H9 (cell line): ENCODE data around the gene TM9SF1. TPM values are rescaled to one million over a fixed set of nuclear protein-coding genes. Genes with fewer than 3 reads are reported as not detected.

Experiments
- DNase-seq: peaks from one replicate; pipeline ENCODE4 v3.0.0-alpha.2; 2017
- H2AFZ ChIP-seq: one replicate; pipeline ENCODE4 v1.6.1; 2013; ENCODE audit warnings: mild to moderate bottlenecking, low read length, control low read depth, moderate library complexity
- H2AK5ac ChIP-seq: 2 replicates; pipeline ENCODE4 v1.6.1; 2013; ENCODE audit warnings: low read length, control low read depth, mixed read lengths; ENCODE audit not compliant: insufficient read length
- H2BK120ac ChIP-seq: one replicate; pipeline ENCODE4 v1.6.1; 2013; ENCODE audit warnings: low read depth, mild to moderate bottlenecking, low read length, control low read depth, inconsistent platforms; ENCODE audit not compliant: poor library complexity, severe bottlenecking
- H2BK12ac ChIP-seq: 2 replicates; pipeline ENCODE4 v1.6.1; 2013; ENCODE audit warnings: low read length, control low read depth, mixed read lengths, low read depth; ENCODE audit not compliant: insufficient read length
- H2BK15ac ChIP-seq: 2 replicates; pipeline ENCODE4 v1.6.1; 2013; ENCODE audit warnings: low read depth, low read length, control low read depth
- H2BK20ac ChIP-seq: one replicate; pipeline ENCODE4 v1.6.1; 2013; ENCODE audit warnings: low read depth, mild to moderate bottlenecking, low read length, control low read depth, inconsistent platforms; ENCODE audit not compliant: poor library complexity, severe bottlenecking
- H2BK5ac ChIP-seq: 2 replicates; pipeline ENCODE4 v1.6.1; 2013; ENCODE audit warnings: low read length, control low read depth, mixed read lengths; ENCODE audit not compliant: insufficient read length
- H3K14ac ChIP-seq: 2 replicates; pipeline ENCODE4 v1.6.1; 2013; ENCODE audit warnings: low read length, control low read depth; ENCODE audit not compliant: insufficient read depth
- H3K18ac ChIP-seq: 2 replicates; pipeline ENCODE4 v1.6.1; 2013; ENCODE audit warnings: low read depth, mild to moderate bottlenecking, mixed read lengths, low read length, control low read depth; ENCODE audit not compliant: insufficient read length
- H3K23ac ChIP-seq: 2 replicates; pipeline ENCODE4 v1.6.1; 2013; ENCODE audit warnings: low read length, control low read depth, mixed read lengths, low read depth; ENCODE audit not compliant: insufficient read length
- H3K23me2 ChIP-seq: 2 replicates; pipeline ENCODE4 v1.6.1; 2013; ENCODE audit warnings: low read depth, mild to moderate bottlenecking, mixed read lengths, low read length, control low read depth; ENCODE audit not compliant: insufficient read length, poor library complexity, severe bottlenecking
- H3K27ac ChIP-seq: 2 replicates; pipeline ENCODE4 v1.5.1; 2013; ENCODE audit warnings: low read length, control low read depth, mixed read lengths, low read depth; ENCODE audit not compliant: insufficient read length
- H3K27me3 ChIP-seq: 2 replicates; pipeline ENCODE4 v1.6.1; 2013; ENCODE audit warnings: low read length, control low read depth, inconsistent platforms; ENCODE audit not compliant: insufficient read depth
- H3K4ac ChIP-seq: 2 replicates; pipeline ENCODE4 v1.6.1; 2013; ENCODE audit warnings: low read depth, mild to moderate bottlenecking, control low read depth, inconsistent platforms, low read length, moderate library complexity
- H3K4me1 ChIP-seq: 2 replicates; pipeline ENCODE4 v1.6.1; 2013; ENCODE audit warnings: low read length, control low read depth, inconsistent platforms; ENCODE audit not compliant: insufficient read depth
- H3K4me2 ChIP-seq: 2 replicates; pipeline ENCODE4 v1.6.1; 2013; ENCODE audit warnings: low read length, control low read depth, mixed read lengths; ENCODE audit not compliant: insufficient read length, insufficient read depth
- H3K56ac ChIP-seq: 2 replicates; pipeline ENCODE4 v1.6.1; 2013; ENCODE audit warnings: low read depth, mild to moderate bottlenecking, mixed read lengths, low read length, control low read depth; ENCODE audit not compliant: insufficient read length
- H3K79me1 ChIP-seq: 2 replicates; pipeline ENCODE4 v1.6.1; 2013; ENCODE audit warnings: low read depth, mild to moderate bottlenecking, moderate library complexity, low read length, control low read depth, inconsistent platforms; ENCODE audit not compliant: insufficient read depth, poor library complexity, severe bottlenecking
- H3K79me2 ChIP-seq: 2 replicates; pipeline ENCODE4 v1.6.1; 2013; ENCODE audit warnings: low read length, control low read depth, inconsistent platforms; ENCODE audit not compliant: insufficient read depth
- H3K9ac ChIP-seq: 2 replicates; pipeline ENCODE4 v1.6.1; 2013; ENCODE audit warnings: low read length, control low read depth, mixed read lengths; ENCODE audit not compliant: insufficient read length; ENCODE audit errors: extremely low read depth
- H3K9me3 ChIP-seq: one replicate; pipeline ENCODE4 v1.6.1; 2013; ENCODE audit warnings: low read depth, low read length, inconsistent platforms; ENCODE audit not compliant: control insufficient read depth
- H3T11ph ChIP-seq: one replicate; pipeline ENCODE4 v1.6.1; 2013; ENCODE audit warnings: mild to moderate bottlenecking, low read length, control low read depth, inconsistent platforms
- H4K20me1 ChIP-seq: one replicate; pipeline ENCODE4 v1.6.1; 2013; ENCODE audit not compliant: control insufficient read depth, insufficient read length, insufficient read depth
- H4K5ac ChIP-seq: 2 replicates; pipeline ENCODE4 v1.6.1; 2013; ENCODE audit warnings: low read depth, mild to moderate bottlenecking, mixed read lengths, low read length, control low read depth; ENCODE audit not compliant: insufficient read length
- H4K8ac ChIP-seq: replicated peaks from 2 replicates; pipeline ENCODE4 v1.6.1; 2013; ENCODE audit warnings: low read length, control low read depth, mixed read lengths, low read depth; ENCODE audit not compliant: insufficient read length
- H4K91ac ChIP-seq: 2 replicates; pipeline ENCODE4 v1.6.1; 2013; ENCODE audit warnings: low read depth, mild to moderate bottlenecking, moderate library complexity, mixed read lengths, low read length, control low read depth; ENCODE audit not compliant: insufficient read length
- H3K27ac Mint-ChIP-seq, 3 experiments: 2 replicates in 2 of 3; 3 replicates in 1 of 3; pipeline ENCODE4 v1.8.0; 2020 to 2021; ENCODE audit warnings: mixed read lengths in 3 of 3, mild to moderate bottlenecking in 1 of 3, moderate library complexity in 1 of 3
- H3K27me3 Mint-ChIP-seq: 2 replicates; pipeline ENCODE4 v1.8.0; 2021; ENCODE audit warnings: low read depth, mild to moderate bottlenecking, moderate library complexity, mixed read lengths
- H3K36me3 Mint-ChIP-seq, 3 experiments: 2 replicates in 2 of 3; 3 replicates in 1 of 3; pipeline ENCODE4 v1.8.0; 2020 to 2021; ENCODE audit warnings: low read depth in 3 of 3, mixed read lengths in 3 of 3; ENCODE audit not compliant: insufficient read depth in 1 of 3
- H3K4me1 Mint-ChIP-seq, 2 experiments: 2 replicates each; pipeline ENCODE4 v1.8.0; 2020; ENCODE audit warnings: mixed read lengths in 2 of 2
- H3K4me3 Mint-ChIP-seq, 2 experiments: 2 replicates in 1 of 2; 3 replicates in 1 of 2; pipeline ENCODE4 v1.8.0; 2020 to 2021; ENCODE audit warnings: mild to moderate bottlenecking in 2 of 2, mixed read lengths in 2 of 2, moderate library complexity in 1 of 2
- H3K9me3 Mint-ChIP-seq, 2 experiments: 2 replicates in 1 of 2; 3 replicates in 1 of 2; pipeline ENCODE4 v1.8.0; 2020; ENCODE audit warnings: mild to moderate bottlenecking in 2 of 2, mixed read lengths in 2 of 2, moderate library complexity in 1 of 2
- WGBS: extraction: QIAGEN DNeasy Blood & Tissue Kit; methylation state at CpG from one replicate; pipeline ENCODE4 v1.1.7; 2013; ENCODE audit warnings: missing lambda C conversion rate, low lambda C conversion rate, mixed read lengths; ENCODE audit not compliant: insufficient read length; ENCODE audit errors: extremely low coverage; 5-methylcytosine and 5-hydroxymethylcytosine counted together
- total RNA-seq: library from RNA; stranded (reverse); gene quantifications from 2 replicates; pipeline ENCODE4 v1.2.1, GENCODE V29; 2021
- TF ChIP-seq, protein P1 (sequence below): fragments of 200-600 bp; sonication (generic); conservative IDR thresholded peaks from 3 replicates; pipeline ENCODE4 v1.8.0; 2021; ENCODE audit warnings: antibody characterized with exemption, mild to moderate bottlenecking

Gene TM9SF1
- total RNA-seq, 1 experiment from 2014 or later: 31.6 TPM

- no CpG with 5 or more reads among the region's 7 CpGs for WGBS
- Mint-ChIP-seq H3K4me1 (peaks cover 42 to 51% of the 10 kb centered on the region in 2 experiments), H3K4me3 (0 out of 5 replicates have a peak overlapping the region, but pooled peaks of 1 of the 2 experiments have one; percentile 15), H3K27me3 (no peaks in the 10 kb centered on the region), H3K36me3 (peaks cover 31 to 55% (median 53%) of the 10 kb centered on the region in 3 experiments), H3K9me3 (peaks cover 8 to 15% of the 10 kb centered on the region in 2 experiments), H3K27ac (peak overlapping the region in 2 of 3 experiments; percentile 81 to 92; a peak in 4 of 7 replicates)
- Histone ChIP-seq H3K9me3 (peaks cover 5% of the 10 kb centered on the region), H3K9ac (no peak overlapping the region), H3T11ph (no peak overlapping the region), H3K4me2 (no peak overlapping the region), H3K18ac (no peak overlapping the region), H2AK5ac (no peak overlapping the region), H3K27ac (no peak overlapping the region), H3K14ac (no peak overlapping the region), H2BK15ac (no peak overlapping the region), H3K4ac (no peak overlapping the region), H3K4me1 (peaks cover 5% of the 10 kb centered on the region; the same call in 1 of the 2 replicates), H2BK12ac (no peak overlapping the region), H3K23ac (no peak overlapping the region), H2BK5ac (no peak overlapping the region), H3K79me1 (no peaks in the 10 kb centered on the region), H4K8ac (no peak overlapping the region), H3K23me2 (peaks cover 8% of the 10 kb centered on the region), H2AFZ (no peak overlapping the region), H2BK120ac (no peak overlapping the region), H4K5ac (no peak overlapping the region), H3K27me3 (no peaks in the 10 kb centered on the region), H3K79me2 (no peaks in the 10 kb centered on the region), H4K91ac (no peak overlapping the region), H4K20me1 (no peaks in the 10 kb centered on the region), H2BK20ac (no peak overlapping the region), H3K56ac (no peak overlapping the region)
- TF ChIP-seq, protein P1, sequence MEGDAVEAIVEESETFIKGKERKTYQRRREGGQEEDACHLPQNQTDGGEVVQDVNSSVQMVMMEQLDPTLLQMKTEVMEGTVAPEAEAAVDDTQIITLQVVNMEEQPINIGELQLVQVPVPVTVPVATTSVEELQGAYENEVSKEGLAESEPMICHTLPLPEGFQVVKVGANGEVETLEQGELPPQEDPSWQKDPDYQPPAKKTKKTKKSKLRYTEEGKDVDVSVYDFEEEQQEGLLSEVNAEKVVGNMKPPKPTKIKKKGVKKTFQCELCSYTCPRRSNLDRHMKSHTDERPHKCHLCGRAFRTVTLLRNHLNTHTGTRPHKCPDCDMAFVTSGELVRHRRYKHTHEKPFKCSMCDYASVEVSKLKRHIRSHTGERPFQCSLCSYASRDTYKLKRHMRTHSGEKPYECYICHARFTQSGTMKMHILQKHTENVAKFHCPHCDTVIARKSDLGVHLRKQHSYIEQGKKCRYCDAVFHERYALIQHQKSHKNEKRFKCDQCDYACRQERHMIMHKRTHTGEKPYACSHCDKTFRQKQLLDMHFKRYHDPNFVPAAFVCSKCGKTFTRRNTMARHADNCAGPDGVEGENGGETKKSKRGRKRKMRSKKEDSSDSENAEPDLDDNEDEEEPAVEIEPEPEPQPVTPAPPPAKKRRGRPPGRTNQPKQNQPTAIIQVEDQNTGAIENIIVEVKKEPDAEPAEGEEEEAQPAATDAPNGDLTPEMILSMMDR: no peak
- no peak for DNase-seq
Measured at GRCh38 chr14:24198814-24199524, 3.7 kb upstream of the TM9SF1 start.
